HL-60/S4 (cell line): ENCODE results near the gene GPC1.

ENCODE experiments used
- in situ Hi-C: fragments of 300-500 bp; cut with MboI; formaldehyde crosslinking; loops from 2 replicates; pipeline ENCODE4 v1.14.3; 2022; ENCODE audit warnings: low sequenced_read_pairs

GPC1 gene

DNA sequence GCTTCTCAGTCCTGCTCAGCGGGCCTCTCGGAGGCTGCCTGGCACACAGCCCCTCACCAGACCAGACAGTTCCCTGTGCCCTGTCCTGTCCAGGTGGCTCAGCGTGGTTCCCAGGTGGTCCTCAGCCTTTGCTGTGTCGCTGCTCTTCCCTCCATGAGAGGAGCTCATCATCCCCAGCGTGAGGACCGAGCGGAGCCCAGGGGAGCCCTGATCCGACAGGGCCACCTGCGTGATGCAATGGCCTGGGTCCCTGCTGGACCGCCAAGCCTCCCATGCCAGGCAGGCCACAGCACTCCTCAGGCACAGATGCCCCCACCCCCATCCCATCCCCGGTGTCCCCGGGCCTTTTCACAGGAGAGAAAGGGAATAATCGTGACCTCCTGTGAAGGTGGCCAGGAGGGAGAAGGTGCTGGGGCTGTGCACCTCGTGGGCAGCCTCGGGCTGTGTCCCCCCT is 4.3 kb downstream of the GPC1 start:
- in situ Hi-C loops: loop anchor here (25.0 kb wide), 1 partner anchor 202 kb away; no protein-coding TSS in a partner anchor

DNA sequence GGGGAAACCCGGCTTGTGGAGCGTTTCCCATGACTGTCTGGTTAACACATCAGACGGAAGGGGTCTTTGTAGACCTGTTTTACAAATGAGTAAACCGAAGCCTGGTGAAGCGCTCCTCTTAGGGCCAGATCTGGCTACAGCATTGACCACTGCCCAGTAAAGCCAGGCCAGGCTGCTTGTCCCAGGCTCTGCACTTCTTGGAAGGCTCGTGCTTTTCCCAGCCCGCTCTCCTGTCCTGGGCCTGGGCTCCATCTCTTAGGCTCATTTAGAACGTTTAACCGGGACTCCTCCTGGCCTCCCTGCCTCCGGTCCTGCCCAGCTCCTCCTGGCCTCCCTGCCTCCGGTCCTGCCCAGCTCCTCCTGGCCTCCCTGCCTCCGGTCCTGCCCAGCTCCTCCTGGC is 4.8 kb downstream of the GPC1 start:
- in situ Hi-C loops: loop anchor here (25.0 kb wide), 1 partner anchor 203 kb away; no protein-coding TSS in a partner anchor

DNA sequence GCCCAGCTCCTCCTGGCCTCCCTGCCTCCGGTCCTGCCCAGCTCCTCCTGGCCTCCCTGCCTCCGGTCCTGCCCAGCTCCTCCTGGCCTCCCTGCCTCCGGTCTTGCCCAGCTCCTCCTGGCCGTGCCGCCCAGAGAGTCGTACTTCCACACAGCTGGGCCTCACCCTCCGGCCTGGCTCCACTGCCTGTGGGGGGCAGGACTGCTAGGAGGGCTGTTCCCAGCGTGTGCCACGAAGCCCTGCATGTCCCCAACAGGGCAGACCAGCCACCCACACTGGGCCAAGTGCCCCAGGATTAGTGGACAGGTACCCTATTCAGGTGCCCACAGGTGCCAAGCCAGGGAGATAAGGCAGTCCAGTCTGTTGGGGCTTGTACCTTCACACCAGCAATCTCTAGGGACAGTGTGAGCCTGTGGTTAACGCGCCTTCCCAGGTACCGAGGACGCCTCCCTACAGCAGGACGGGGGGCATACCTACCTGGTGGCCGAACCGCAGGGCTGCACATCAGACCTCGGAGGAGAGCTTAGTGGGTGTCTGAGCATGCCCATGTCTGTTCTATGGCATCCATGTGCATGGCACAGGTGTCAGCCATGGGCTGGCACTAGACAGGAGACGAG is 5.3 kb downstream of the GPC1 start:
- in situ Hi-C loops: loop anchor here (25.0 kb wide), 1 partner anchor 204 kb away; no protein-coding TSS in a partner anchor

DNA sequence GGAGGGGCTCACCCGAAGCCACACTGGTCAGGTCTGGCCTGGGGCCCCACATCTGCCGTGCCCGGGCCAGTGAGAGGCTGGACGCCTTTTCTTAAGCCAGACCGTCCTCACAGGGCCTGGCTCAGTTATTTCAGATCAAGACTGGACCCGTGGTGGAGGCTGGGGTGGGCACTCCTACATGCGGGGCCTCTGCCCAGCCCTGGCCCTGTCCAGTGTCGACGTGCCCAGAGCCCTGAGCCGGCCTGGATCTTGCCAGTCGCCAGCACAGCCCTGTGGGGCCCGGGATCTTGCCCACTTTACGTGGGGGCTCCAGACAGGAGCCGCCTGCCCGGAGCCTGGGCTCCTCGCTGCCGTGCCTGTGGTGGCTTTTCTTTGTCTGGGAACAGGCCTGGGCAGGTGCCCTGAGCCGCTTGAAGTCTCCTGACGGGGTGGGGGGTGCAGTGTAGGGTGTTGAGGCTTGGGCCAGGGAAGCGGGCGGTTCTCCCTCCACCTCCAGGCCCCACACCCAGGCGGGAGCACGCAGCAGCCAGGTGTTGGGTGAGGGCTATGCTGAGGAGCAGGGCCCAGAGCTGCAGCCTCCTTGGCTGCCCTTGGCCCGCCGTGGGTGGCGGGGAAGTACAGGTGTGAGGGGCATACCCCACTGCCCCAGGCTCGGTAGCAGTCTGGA is 6.0 kb downstream of the GPC1 start:
- in situ Hi-C loops: loop anchor here (25.0 kb wide), 1 partner anchor 204 kb away; no protein-coding TSS in a partner anchor

DNA sequence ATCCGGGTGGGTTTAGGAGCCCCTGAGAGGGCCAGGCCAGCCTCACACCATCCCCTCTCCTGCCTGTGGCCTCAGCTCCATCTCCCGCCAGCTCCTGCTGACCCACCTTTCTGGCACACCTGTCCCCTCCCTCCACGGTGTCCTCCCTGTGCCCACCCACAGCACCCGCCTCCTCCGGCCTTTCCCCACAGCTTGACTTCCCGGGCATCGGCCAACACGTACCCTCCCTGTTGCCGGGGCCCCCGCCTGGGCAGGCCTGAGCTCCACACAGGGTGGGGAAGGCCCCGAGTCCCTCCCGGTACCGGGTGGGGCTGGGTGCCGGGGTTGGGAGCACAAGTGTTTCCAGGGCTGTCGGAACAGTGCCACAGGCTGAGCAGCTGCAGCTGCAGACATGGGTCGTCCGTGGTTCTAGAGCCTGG is 6.5 kb downstream of the GPC1 start:
- in situ Hi-C loops: loop anchor here (25.0 kb wide), 1 partner anchor 205 kb away; no protein-coding TSS in a partner anchor

DNA sequence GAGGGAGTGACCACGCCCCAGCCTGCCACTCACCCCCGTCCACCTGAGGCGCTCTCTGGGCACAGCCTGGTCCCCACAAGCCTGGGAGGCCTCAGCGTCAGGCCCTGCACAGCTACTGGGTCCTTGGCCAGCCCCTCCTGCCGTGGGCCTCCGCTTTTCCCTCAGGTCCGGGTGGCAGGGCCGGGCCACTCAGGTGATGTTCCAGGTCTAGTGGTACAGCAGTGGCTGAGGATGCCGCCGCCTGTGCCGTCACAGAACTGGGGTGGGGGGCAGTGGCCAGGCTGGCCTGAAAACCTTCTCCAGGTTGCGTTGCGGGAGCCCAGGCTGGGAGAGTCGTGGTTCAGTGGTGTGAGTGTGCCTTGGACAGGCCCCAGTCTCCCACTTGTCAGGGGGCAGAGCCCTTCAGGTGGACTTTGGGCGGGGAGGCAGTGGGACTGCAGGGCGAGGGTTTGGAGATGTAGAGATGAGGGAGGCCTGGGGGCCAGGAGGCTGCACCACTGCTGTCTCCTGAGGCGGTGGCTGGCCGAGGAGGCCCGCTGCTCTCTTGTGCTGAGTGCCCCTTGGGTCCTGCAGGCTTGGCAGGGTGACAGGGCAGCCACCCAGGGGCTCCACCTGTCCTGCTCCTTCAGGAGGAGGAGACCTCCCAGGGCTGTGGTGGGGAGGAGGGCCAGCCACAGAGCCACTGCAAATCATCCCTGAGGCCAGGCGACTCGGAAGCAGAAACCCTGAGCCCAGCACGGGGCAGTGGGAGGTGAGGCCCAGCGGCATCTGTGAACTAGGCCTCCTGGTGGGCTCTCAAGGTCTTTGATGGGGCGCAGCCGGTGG is 7.6 kb downstream of the GPC1 start:
- in situ Hi-C loops: loop anchor here (25.0 kb wide), 1 partner anchor 206 kb away; no protein-coding TSS in a partner anchor

DNA sequence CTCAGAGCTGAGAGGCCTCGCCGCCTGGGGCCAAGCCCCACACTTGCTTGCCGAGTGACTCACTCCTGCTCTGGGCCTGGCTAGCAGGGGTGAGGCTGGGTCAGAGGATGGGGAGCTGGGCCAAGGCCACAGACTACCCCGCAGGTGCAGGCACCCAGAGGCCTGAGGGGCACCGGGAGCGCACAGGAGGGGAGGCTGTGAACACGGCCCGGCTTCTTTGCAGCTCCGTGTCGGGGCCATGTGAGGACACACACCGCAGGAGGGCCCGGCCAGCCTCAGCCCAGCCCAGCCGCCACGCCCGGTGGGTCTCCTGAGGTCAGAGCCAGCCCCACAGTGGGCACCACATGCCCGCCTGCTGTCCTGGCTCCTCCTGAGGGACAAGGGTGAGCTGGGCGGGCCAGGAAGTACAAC is 8.4 kb downstream of the GPC1 start:
- in situ Hi-C loops: loop anchor here (25.0 kb wide), 1 partner anchor 207 kb away; no protein-coding TSS in a partner anchor

DNA sequence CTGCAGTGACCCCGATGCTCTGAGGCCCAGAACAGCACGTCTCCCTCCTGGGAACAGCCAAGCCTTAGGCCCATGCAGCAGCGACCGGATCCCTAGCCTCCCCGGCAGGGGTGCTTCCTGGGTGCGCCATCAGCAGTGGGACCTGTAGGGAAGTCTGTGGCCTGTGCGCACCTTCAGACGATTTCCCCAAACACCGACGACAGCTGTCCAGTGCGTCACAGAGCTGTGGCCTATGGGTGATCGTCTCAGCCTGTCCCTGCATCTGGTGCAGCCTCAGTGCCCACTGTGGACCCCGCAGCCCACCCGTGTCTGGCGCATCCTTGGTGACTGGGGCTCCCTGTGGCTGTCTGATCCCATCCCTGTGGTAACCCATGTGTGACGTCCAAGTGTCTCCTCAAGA is 9.0 kb downstream of the GPC1 start:
- in situ Hi-C loops: loop anchor here (25.0 kb wide), 1 partner anchor 207 kb away; no protein-coding TSS in a partner anchor

DNA sequence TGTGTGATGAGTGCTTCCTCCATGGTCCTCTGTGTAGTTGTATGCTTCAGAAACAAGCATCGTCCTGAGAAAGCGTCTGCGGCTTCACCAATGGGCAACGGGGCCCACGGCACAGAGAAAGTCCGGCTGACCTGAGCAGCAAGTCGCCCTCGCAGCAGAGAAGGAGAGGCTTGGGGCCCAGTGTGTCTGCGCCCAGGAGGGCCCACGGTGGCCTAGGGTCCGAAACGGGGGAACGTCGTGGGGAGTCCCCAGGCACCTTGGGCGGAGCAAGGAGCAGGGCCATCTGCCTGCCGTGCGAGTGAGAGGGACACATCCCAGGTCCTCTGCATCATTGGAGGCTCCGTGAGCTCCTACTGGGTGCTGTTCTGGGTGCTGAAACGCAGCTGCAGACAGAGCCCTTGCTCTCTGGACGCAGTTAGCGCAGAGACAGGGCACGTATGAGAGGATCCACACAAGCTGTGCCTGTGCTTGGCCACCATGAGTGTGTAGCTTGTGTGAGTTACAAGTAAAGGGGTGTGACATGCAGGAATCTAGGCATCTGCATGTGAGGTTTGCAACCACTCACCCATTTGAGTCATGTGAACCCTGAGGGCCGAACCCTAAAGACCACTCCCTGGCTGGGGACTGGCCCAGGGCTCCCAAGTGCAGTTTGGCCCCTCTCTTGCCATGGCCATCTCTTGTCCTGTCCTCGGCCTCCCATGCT is 10.6 kb downstream of the GPC1 start:
- in situ Hi-C loops: loop anchor here (25.0 kb wide), 1 partner anchor 209 kb away; no protein-coding TSS in a partner anchor

DNA sequence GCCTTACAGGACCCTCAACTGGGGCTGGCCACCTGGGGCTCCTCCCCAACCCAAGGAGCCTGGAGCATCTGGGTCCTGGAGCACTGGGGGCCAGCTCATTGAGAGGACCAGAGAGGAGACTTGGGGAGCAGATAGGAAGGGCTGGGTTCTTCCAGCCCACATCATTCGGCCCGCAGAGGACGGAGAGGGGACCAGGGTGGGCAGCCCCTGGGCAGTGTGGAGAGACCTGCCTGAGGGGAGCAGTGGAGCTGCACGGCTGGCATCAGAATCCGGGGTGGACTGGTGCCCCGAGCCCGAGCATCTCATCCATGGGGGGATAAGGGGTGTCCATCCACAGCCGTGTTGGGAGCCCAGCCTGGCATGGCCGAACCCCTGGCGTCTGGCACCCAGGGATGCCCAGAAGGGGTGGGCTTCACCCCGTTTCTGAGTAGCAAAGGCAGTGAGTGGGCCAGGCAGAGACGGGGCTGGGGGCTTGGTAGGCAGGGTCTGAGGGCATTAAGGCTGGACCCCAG is 11.3 kb downstream of the GPC1 start:
- in situ Hi-C loops: loop anchor here (25.0 kb wide), 1 partner anchor 209 kb away; no protein-coding TSS in a partner anchor

DNA sequence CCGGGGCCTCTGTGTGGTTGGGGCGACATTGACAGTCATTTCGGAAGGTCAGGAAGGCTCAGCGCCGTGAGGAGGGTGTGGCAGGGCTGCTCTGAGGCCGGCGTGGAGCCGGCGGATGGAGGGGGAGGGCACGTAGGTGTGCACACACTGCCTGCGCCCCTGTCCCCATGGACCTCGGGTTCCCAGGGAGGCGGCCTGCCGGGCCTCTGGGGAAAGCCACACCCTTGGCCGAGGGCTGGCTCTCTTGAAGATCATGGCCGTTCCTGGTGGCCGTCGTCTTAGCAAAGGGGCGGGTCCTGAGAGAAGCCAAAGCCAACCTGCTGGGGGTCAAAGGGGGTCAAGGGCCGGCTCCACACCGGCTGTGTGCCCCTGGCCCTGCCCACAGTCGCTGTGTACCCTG is 11.9 kb downstream of the GPC1 start:
- in situ Hi-C loops: loop anchor here (25.0 kb wide), 1 partner anchor 210 kb away; no protein-coding TSS in a partner anchor

DNA sequence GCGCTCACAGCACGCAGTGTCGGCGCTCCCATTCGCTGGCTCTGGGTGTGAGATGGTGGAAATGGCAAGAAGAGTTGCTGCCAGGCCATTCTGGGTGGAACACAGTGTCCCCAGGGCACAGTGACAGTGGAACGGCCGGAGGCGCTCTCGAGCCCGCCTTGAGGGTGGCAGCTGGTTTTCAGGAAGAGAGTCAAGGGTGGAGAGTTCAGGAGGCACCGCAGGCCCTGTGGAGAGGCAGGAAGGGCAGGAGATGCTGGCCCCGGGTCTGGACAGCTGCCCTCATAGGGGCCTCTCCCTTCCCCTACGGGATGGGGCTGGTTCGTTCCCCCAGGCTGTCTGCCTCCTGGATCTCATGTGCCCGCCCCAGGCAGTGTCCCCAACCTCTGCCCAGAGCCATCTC is 12.5 kb downstream of the GPC1 start:
- in situ Hi-C loops: loop anchor here (25.0 kb wide), 1 partner anchor 211 kb away; no protein-coding TSS in a partner anchor

DNA sequence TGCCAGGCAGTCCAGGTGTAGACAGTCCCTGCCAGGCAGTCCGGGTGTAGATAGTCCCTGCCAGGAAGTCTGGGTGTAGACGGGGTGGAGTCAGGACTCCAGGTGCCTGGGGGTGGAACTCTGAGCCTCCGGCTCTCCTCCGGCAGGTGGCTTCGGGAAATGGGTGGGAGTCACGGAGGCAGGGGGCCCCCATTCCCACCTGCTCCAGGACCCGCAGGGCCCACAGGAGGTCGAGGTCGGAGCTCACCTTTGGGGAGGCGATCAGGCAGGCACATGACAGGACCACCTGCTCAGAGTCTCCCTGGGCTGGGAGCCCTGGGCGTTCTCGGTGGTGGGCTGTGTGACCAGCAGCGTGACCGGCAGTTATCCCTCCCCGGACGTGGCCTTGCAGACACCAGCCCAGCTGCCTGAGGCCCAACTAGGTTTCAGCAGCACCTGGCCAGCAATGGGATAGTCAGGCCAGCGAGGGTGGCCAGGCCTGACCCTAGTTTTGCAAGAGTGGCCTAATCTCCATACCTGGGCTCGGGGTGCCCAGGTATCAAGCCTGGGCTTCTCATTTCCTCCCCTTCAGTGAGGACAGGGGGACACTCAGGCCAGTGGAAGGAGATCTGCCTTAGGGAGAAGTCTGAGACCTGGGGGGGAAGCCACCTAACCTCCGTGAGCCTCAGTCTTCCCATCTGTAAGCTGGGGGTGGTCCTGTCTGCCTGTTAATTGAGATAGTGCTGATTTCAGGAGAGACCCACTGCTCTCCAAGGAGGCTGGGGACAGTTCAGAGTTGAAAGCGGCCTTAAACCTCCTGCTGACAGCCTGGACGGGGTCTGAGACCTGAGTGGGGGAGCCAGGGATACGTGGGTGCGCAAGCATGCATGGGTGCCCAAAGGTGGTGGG is 13.2 kb downstream of the GPC1 start:
- in situ Hi-C loops: loop anchor here (25.0 kb wide), 1 partner anchor 211 kb away; no protein-coding TSS in a partner anchor

DNA sequence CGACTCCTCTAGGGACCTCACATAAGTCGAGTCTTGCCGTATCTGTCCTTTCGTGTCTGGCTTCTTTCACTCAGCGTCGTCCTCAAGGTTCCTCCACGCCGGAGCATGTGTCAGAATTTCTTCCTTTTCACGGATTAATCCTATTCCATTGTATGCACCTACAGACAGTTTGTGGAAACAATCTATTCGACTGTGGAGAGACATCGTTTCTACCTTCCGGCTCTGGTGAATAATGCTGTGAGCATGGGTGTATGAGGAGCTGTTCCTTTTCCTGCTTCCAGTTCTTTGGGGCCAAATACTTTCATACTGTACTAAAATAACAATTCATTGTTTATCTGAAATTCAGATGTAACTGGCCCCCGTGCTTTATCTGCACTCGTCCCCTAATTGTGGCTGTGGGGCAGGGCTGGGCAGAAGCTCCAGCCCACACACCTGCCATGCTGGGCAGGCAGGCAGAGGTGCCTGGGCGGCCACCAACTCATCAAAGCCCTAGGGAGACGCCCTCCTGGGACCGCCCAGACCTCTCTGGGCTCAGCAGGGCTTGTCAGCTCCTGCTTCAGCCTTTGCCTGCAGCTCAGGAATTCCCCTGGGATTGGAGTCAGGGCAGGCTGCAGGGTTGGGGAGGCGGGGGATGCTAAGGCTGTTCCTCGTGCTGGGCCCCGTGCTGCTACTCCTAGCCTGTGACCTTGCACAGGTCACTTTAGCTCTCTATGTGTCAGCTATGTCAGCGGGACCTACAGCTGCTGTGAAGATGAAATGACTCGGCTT is 14.5 kb downstream of the GPC1 start:
- in situ Hi-C loops: loop anchor here (25.0 kb wide), 1 partner anchor 213 kb away; no protein-coding TSS in a partner anchor

DNA sequence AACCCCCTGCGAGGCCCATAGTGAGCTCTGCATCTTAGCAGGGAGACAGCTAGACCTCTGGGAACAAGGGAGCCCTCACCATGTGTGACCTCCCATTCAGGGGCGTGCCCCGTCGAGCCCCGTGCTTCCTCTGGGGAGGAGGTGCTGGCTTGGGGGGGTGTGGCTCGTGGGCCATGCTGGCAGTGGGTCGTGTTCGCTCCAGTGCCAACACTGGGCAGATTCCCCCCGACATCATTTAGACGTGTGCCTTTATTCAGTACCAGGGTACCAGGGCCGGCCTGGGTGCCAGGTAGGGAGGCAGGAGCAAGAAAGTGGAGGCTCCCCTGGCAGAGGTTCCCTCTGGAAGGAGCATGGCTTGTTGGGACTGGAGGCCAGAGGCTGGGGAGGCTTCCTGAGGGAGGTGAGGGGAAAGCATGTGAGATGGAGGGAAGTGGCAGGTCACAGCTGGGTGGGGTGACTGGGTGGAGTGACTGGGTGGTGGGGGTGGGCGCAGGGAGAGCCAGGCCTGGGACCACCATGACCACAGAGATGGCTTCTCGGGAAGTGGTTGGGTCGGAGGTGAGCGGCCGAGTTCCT is 15.2 kb downstream of the GPC1 start:
- in situ Hi-C loops: no loop called here

DNA sequence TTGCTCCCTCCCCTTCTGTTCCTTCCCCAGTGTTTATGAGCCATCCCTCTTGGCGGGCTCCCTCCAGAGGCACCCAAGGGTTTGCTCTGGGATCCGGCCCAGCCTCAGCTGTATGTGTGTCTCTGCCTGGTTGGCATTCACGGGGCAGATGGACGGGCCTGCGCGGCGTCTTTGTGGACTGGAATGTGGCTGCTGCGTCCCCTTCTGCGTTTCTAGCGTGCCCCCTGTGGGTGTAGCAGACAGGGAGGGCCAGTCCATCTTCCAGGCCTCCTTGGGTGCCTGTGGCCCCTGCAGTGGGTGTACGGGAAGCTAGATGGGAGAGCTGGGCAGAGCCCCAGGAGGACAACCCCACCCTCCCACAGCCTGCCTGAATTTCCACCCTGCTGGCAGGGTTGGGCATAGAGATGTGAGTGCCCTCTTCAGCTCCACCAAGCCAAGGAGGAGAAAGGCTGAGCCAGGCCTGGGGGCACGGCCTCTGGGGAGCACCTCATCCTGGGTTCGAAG is 15.7 kb downstream of the GPC1 start:
- in situ Hi-C loops: no loop called here

DNA sequence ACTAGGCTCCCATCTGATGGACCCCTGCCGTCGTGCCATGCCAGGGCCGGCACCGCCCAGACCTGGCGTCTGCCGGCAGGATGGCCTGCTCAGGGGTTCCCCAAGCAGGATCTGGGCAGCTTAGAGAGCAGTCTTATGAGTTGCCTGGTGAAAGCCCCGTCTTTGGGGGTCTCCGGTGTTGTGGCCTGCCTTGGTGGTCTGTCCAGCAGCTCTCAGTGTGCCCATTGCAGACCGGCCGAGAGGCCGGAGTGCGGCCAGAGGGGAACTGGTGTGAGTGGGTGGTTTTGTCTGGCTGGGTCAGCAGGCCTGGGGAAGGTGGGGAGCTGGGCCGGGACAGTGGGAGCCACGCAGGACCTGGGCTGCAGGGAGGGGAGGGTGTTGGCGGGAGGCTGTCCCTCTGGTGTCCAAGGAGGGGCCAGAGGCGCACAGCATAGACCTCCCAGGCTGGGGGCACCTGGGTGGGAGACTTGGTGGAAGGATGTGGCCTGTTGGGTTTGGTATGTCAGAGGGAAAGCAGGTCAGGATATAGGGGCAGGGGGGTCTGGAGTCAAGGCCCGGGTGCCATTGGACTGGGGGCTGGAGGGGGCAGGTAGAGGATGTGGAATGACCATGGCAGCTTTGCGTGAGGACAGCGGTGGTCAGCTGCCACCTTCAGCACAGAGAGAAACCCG is 16.5 kb downstream of the GPC1 start:
- in situ Hi-C loops: no loop called here
